Body of pancreas (tissue), 4 donors: ENCODE results near the gene RBM44. TPM values are rescaled to one million over a fixed set of nuclear protein-coding genes. Genes with fewer than 3 reads are reported as not detected.
"Not testable (repeated sequence)": the region's sequence is repeated elsewhere in the genome, so short reads cannot be mapped to it uniquely, and the experiment has no call there.

ENCODE experiments used
- ATAC-seq: fragments of 150-250 bp; one replicate; pipeline ENCODE4 v1.9.1; 2016
- DNase-seq, 4 donors: peaks; one replicate each; pipeline ENCODE4 v3.0.0-alpha.2; 2019
- H3K27ac ChIP-seq, 4 donors: fragments of 200-600 bp; sonication (generic); 1 replicate in 3 of 4; 2 replicates in 1 of 4; pipeline versions ENCODE4 v1.5.1 to v1.6.1; 2016 to 2019; ENCODE audit warnings: mild to moderate bottlenecking in 1 of 4, mixed read lengths in 1 of 4, moderate library complexity in 1 of 4
- H3K27me3 ChIP-seq, 2 donors: fragments of 200-600 bp; sonication (generic); one replicate each; pipeline ENCODE4 v1.6.0; 2016; ENCODE audit warnings: mild to moderate bottlenecking in 1 of 2
- H3K36me3 ChIP-seq, 2 donors: fragments of 200-600 bp; sonication (generic); replicated peaks in 1 of 2; 2 replicates each; pipeline ENCODE4 v1.5.1; 2016; ENCODE audit warnings: low read depth in 2 of 2; ENCODE audit not compliant: insufficient read depth in 1 of 2
- H3K4me1 ChIP-seq: fragments of 200-600 bp; sonication (generic); one replicate; pipeline ENCODE4 v1.6.0; 2016
- H3K4me3 ChIP-seq, 2 donors: fragments of 200-600 bp; sonication (generic); 1 replicate in 1 of 2; 2 replicates in 1 of 2; pipeline ENCODE4 v1.5.1; 2016 to 2019
- H3K9me3 ChIP-seq, 3 donors: fragments of 200-600 bp; sonication (generic); 1 replicate in 2 of 3; 2 replicates in 1 of 3; pipeline ENCODE4 v1.5.1; 2016
- POLR2A ChIP-seq, 3 donors: fragments of 450-650 bp; IDR thresholded peaks; one replicate each; pipeline ENCODE4 v1.6.1; 2016; ENCODE audit warnings: antibody characterized with exemption in 3 of 3, mild to moderate bottlenecking in 2 of 3
- WGBS, 2 donors: methylation state at CpG; one replicate each; pipeline ENCODE4 v1.1.5; 2017; 5-methylcytosine and 5-hydroxymethylcytosine counted together
- intact Hi-C: fragments of 100-400 bp; cut with DNase I; formaldehyde crosslinking; loops from one replicate; pipeline ENCODE4 v1.15.1; 2023
- total RNA-seq, 2 donors: library from RNA; depleted of rRNA; stranded (reverse); fragments of >200 nt; gene quantifications; one replicate each; pipeline ENCODE4 v1.1.0, GENCODE V29; 2016
- TF ChIP-seq, protein P1 (sequence below), 7 experiments: fragments of 450-650 bp in 4 of 7; fragments of 200-600 bp in 3 of 7; sonication (generic) in 3 of 7; IDR thresholded peaks; one replicate each; pipeline ENCODE4 v1.5.1; 2016 to 2019; ENCODE audit warnings: antibody characterized with exemption in 7 of 7

RBM44 gene
- total RNA-seq, 2 donors from 2014 or later = 0.52 to 1.6 TPM

GRCh38 chr2:237833546-237833945 is 35.0 kb downstream of the RBM44 start:
- H3K4me3 ChIP-seq = no peak overlapping the region
- TF ChIP-seq, protein P1, sequence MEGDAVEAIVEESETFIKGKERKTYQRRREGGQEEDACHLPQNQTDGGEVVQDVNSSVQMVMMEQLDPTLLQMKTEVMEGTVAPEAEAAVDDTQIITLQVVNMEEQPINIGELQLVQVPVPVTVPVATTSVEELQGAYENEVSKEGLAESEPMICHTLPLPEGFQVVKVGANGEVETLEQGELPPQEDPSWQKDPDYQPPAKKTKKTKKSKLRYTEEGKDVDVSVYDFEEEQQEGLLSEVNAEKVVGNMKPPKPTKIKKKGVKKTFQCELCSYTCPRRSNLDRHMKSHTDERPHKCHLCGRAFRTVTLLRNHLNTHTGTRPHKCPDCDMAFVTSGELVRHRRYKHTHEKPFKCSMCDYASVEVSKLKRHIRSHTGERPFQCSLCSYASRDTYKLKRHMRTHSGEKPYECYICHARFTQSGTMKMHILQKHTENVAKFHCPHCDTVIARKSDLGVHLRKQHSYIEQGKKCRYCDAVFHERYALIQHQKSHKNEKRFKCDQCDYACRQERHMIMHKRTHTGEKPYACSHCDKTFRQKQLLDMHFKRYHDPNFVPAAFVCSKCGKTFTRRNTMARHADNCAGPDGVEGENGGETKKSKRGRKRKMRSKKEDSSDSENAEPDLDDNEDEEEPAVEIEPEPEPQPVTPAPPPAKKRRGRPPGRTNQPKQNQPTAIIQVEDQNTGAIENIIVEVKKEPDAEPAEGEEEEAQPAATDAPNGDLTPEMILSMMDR (IDR thresholded peaks at IDR 0.05) = no peak
- TF ChIP-seq POLR2A (IDR thresholded peaks at IDR 0.05) = no peak
- no peaks in the 10 kb centered on the region for H3K9me3 ChIP-seq
- DNase-seq = no peak
- H3K36me3 ChIP-seq = no peaks in the 10 kb centered on the region
- H3K4me1 ChIP-seq = no peaks in the 10 kb centered on the region
- intact Hi-C loops = no loop called here
- whole genome bisulfite sequencing, 2 donors = 93 to 100% methylated on average over 1 of the region's 1 CpG
- no peaks in the 10 kb centered on the region for H3K27me3 ChIP-seq
- H3K27ac ChIP-seq = no peak overlapping the region
- ATAC-seq = no peak

DNA sequence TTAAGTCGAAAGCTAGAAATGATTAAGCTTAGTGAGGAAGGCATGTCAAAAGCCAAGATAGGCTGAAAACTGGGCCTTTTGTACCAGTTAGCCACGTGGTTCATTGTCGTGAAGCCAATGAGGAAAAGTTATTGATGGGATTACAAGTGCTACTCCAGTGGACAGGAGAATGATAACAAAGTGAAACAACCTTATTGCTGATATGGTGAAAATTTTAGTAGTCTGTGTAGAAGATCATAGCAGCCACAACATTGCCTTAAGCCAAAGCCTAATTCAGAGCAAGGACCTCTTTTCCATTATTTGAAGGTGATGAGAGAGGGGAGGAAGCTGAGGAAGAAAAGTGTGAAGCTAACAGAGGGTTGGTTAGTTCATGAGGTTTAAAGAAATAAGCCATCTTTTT is 36.8 kb downstream of the RBM44 start:
- no peaks in the 10 kb centered on the region for H3K4me1 ChIP-seq
- H3K9me3 ChIP-seq = no peaks in the 10 kb centered on the region
- no peak overlapping the region for H3K4me3 ChIP-seq
- H3K27ac ChIP-seq = no peak overlapping the region
- H3K27me3 ChIP-seq = no peaks in the 10 kb centered on the region
- 48 to 70% methylated on average over 3 of the region's 3 CpGs for WGBS, 2 donors
- no peak for TF ChIP-seq POLR2A (IDR thresholded peaks at IDR 0.05)
- TF ChIP-seq, protein P1 (IDR thresholded peaks at IDR 0.05) = no peak
- no peaks in the 10 kb centered on the region for H3K36me3 ChIP-seq
- ATAC-seq (no peak), DNase-seq (no peak)
- intact Hi-C loops = no loop called here

DNA sequence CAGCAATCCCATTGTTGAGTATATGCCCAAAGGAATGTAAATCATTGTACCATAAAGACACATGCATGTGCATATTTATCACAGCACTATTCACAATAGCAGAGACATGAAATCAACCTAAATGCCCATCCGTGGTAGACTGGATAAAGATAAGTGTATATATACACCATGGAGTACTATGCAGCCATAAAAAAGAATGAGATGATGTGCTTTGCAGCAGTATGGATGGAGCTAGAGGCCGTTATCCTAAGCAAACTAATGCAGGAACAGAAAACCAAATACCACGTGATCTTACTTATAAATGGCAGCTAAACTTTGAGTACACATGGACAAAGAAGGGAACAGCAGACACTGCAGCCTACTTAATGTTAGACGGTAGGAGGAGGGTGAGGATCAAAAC is 42.5 kb downstream of the RBM44 start:
- Histone ChIP-seq H3K9me3 (no peaks in the 10 kb centered on the region), H3K4me3 (no peak overlapping the region), H3K27me3 (no peaks in the 10 kb centered on the region), H3K27ac (no peak overlapping the region), H3K36me3 (no peaks in the 10 kb centered on the region), H3K4me1 (no peaks in the 10 kb centered on the region)
- ATAC-seq = no peak
- intact Hi-C loops = no loop called here
- TF ChIP-seq POLR2A (IDR thresholded peaks at IDR 0.05) = no peak
- TF ChIP-seq, protein P1 (IDR thresholded peaks at IDR 0.05) = no peak
- no peak for DNase-seq
- WGBS, 2 donors = 60 to 76% methylated on average over 4 of the region's 4 CpGs

DNA sequence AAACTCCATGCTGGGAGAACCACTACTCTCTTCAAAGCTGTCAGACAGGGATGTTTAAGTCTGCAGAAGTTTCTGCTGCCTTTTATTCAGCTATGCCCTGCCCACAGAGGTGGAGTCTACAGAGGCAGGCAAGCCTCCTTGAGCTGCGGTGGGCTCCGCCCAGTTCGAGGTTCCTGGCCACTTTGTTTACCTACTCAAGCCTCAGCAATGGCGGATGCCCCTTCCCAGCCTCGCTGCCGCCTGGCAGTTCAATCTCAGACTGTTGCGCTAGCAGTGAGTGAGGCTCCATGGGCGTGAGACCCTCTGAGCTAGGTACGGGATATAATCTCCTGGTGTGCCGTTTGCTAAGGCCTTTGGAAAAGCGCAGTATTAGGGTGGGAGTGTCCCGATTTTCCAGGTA is 50.4 kb downstream of the RBM44 start:
- DNase-seq, H3K36me3 ChIP-seq, H3K4me3 ChIP-seq, H3K4me1 ChIP-seq, H3K27ac ChIP-seq, H3K9me3 ChIP-seq, ATAC-seq, intact Hi-C loops, H3K27me3 ChIP-seq: not testable (repeated sequence)
- WGBS, 2 donors = 89 to 94% methylated on average over 12 of the region's 12 CpGs

DNA sequence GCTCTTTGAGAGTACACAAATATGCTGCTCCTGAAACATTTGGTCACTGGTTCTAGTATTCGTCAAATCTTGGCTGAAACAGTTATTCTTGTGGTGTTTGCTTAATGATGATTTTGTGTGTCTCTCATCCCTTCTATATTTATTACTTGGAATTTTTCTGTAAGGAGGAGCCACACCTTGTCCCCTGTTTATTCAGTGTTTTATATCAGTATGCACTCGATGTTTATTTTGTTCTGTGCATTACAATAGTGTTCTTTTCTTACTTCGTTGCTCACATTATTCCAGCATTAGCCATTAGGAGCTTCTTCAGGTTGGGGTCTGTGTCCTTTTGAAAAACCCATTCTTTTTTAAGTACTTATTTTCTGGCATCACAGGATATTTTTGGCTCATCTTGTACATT is 55.7 kb downstream of the RBM44 start:
- no peaks in the 10 kb centered on the region for H3K9me3 ChIP-seq
- H3K27me3 ChIP-seq = no peaks in the 10 kb centered on the region
- no peaks in the 10 kb centered on the region for H3K36me3 ChIP-seq
- peaks cover 11% of the 10 kb centered on the region for H3K4me1 ChIP-seq
- DNase-seq (no peak), ATAC-seq (no peak)
- intact Hi-C loops = no loop called here
- TF ChIP-seq, protein P1 (IDR thresholded peaks at IDR 0.05) = no peak
- TF ChIP-seq POLR2A (IDR thresholded peaks at IDR 0.05) = no peak
- no peak overlapping the region for H3K4me3 ChIP-seq
- H3K27ac ChIP-seq = no peak overlapping the region
- 56 to 59% methylated on average over 3 of the region's 3 CpGs for WGBS, 2 donors
